ENCODE results near the gene TIGD1. TPM values are rescaled to one million over a fixed set of nuclear protein-coding genes. Genes with fewer than 3 reads are reported as not detected.
A peak's percentile ranks its signal among the peaks of the same experiment; 100 is the strongest.

The TIGD1 gene
- total RNA-seq, 2 donors from 2014 or later, result 6.0 to 7.7 TPM

DNA sequence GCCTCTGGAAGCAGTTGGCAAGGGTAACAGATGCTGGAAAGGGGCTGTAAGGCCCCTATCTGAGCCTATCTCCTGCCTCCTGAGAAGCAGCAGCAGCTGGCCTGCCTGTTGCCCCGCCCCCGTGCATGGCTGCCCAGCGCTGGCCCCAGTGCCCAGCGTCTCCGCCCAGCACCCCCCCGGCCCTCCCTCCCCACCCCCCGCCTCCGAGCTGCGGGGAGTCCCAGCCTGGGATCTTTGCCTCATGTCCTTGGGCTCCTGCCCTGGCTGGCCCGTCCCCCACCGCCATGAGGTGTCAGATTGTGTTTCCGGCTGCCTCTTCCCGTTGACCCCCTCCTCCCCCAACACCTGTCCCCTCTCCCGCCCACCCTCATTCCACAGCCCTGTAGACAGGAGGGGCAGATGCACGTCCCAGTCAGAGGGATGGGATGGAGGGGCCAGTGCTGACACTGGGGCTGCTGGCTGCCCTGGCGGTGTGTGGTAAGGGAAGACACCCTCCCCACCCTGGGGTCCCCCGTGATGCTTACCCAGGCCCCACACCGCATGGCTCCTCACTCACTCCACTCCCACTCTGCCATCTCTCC, 24.5 kb downstream of the TIGD1 start, which contains the start of gene CHRND:
Gene CHRND, plus strand, starts transcription at position 370 of the 581 bp plus-strand sequence. Its CDS starts 56 bp downstream, at position 426.
- H3K27ac Mint-ChIP-seq, result no peak within 1 kb of the TSS
- H3K4me3 Mint-ChIP-seq, result no peak within 1 kb of the TSS
- H3K4me1 Mint-ChIP-seq, result peaks cover 6% of the 10 kb centered on the region
- no peak for ATAC-seq (replicated peaks)
- peaks cover 30% of the 10 kb centered on the region for H3K27me3 Mint-ChIP-seq
- H3K36me3 Mint-ChIP-seq (ENCODE audit: low read depth), result no peaks in the 10 kb centered on the region
- H3K9me3 Mint-ChIP-seq, result no peaks in the 10 kb centered on the region

DNA sequence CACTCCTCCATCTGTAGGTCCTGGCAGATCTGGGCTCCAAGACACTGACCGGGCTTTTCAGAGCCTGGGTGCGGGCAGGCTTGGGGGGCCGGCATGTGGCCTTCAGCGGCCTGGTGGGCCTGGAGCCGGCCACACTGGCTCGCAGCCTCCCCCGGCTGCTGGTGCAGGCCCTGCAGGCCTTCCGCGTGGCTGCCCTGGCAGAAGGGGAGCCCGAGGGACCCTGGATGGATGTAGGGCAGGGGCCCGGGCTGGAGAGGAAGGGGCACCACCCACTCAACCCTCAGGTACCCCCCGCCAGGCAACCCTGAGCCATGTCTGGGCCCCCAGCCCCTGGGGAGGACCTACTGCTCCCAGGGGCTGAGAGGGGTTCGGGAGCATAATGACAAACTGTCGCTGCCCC, 25.2 kb downstream of the TIGD1 start:
- ATAC-seq (replicated peaks), result no peak
- H3K27ac Mint-ChIP-seq, result no peak overlapping the region
- no peaks in the 10 kb centered on the region for H3K36me3 Mint-ChIP-seq (ENCODE audit: low read depth)
- H3K9me3 Mint-ChIP-seq, result no peaks in the 10 kb centered on the region
- peaks cover 6% of the 10 kb centered on the region for H3K4me1 Mint-ChIP-seq
- H3K27me3 Mint-ChIP-seq, result peaks cover 27% of the 10 kb centered on the region
- no peak overlapping the region for H3K4me3 Mint-ChIP-seq

DNA sequence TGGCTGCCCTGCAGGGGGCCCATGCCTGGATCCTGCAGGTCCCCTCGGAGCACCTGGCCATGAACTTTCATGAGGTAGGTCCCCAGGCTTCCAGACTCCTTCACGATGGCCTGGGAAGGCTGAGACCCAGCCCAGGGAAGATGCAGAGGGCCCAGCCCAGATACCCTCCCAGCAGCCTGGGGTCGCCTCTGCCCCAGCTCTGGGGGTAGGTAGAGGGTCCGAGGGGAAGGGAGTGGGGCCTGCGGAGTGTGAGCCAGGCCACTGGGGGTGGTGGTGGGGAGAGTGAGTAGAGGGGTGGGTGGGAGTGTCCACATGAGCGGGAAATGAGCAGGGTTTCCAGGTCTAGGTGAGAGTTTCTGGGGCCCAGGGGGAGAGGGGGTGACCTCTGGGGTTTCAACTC, 25.6 kb downstream of the TIGD1 start:
- Mint-ChIP-seq H3K4me1 (peaks cover 6% of the 10 kb centered on the region), H3K4me3 (no peak overlapping the region), H3K27ac (no peak overlapping the region), H3K27me3 (peaks cover 27% of the 10 kb centered on the region), H3K36me3 (ENCODE audit: low read depth) (no peaks in the 10 kb centered on the region), H3K9me3 (no peaks in the 10 kb centered on the region)
- no peak for ATAC-seq (replicated peaks)

DNA sequence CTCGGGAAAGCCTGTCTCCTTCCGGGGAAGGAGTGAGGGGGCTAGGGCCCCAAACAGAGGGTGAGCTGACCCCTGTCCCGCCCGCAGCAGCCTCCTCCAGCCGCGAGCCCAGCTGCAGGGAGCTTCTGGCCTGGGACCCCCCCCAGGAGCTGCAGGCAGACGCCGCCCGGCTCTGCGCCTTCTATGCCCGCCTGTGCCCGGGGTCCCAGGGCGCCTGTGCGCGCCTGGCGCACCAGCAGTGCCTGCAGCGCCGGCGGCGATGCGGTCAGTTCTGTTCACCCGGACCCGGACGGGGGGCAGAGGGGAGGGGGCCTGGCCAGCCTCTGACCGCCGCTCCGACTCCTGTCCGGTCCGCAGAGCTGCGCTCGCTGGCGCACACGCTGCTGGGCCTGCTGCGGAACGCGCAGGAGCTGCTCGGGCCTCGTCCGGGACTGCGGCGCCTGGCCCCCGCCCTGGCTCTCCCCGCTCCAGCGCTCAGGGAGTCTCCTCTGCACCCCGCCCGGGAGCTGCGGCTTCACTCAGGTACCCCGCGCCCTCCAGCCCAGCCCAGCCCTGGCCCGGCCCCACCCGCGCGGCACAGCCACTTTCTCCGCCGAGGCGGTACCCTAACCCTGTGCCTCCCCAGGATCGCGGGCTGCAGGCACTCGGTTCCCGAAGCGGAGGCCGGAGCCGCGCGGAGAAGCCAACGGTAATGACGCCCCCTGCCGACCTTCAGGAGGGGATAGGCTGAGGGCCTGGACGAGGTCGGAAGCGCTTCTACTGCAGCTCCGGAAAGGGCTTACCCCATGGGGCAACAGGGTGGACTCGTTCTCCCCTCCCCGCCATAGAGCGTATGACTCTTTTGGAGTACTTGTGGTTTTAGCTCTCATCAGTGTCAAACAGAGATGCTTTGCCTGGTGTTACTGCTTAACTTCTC, 26.4 kb downstream of the TIGD1 start:
- ATAC-seq (replicated peaks), result peak; percentile 34
- no peak overlapping the region for H3K4me3 Mint-ChIP-seq
- peaks cover 30% of the 10 kb centered on the region for H3K27me3 Mint-ChIP-seq
- no peak overlapping the region for H3K27ac Mint-ChIP-seq
- no peaks in the 10 kb centered on the region for H3K9me3 Mint-ChIP-seq
- H3K36me3 Mint-ChIP-seq (ENCODE audit: low read depth), result no peaks in the 10 kb centered on the region
- peaks cover 4% of the 10 kb centered on the region for H3K4me1 Mint-ChIP-seq

DNA sequence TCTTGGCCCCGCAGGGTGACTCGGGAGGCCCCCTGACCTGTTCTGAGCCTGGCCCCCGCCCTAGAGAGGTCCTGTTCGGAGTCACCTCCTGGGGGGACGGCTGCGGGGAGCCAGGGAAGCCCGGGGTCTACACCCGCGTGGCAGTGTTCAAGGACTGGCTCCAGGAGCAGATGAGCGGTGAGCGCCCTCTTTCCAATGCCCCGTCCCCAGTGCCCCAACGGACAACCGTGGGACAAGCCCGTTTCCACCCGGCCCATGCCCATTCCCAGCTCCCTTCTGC, 27.0 kb downstream of the TIGD1 start:
- no peaks in the 10 kb centered on the region for H3K36me3 Mint-ChIP-seq (ENCODE audit: low read depth)
- no peaks in the 10 kb centered on the region for H3K9me3 Mint-ChIP-seq
- no peak for ATAC-seq (replicated peaks)
- peak overlapping the region; percentile 43 for H3K4me3 Mint-ChIP-seq
- H3K4me1 Mint-ChIP-seq, result no peaks in the 10 kb centered on the region
- H3K27me3 Mint-ChIP-seq, result peaks cover 27% of the 10 kb centered on the region
- no peak overlapping the region for H3K27ac Mint-ChIP-seq

DNA sequence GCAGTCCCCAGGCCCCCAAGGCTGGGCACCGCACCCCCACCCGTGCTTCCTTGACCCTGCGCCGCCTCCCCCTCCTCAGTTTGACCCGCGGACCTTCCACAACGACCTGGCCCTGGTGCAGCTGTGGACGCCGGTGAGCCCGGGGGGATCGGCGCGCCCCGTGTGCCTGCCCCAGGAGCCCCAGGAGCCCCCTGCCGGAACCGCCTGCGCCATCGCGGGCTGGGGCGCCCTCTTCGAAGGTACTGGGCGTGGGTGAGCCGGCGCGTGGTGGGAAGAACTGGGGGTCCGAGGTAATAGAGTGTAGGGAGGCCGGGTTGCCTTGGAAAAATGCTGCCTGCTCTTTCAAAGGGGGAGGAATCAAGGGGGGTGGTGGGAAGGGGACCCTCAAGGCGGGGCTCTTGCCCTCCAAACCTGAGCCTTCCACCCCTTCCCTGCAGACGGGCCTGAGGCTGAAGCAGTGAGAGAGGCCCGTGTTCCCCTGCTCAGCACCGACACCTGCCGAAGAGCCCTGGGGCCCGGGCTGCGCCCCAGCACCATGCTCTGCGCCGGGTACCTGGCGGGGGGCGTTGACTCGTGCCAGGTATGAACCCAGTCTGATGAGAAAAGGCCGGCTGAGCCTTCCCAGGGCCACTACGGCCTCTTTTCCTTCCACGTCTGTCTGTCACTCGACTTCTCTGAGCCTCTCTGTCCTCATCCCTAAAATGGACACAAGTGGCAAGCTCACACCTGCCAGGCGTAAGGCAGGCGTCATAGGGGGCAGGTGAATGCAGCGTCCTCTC, 27.5 kb downstream of the TIGD1 start:
- H3K9me3 Mint-ChIP-seq, result no peaks in the 10 kb centered on the region
- H3K27ac Mint-ChIP-seq, result no peak overlapping the region
- H3K27me3 Mint-ChIP-seq, result peaks cover 23% of the 10 kb centered on the region
- no peaks in the 10 kb centered on the region for H3K4me1 Mint-ChIP-seq
- H3K4me3 Mint-ChIP-seq, result peak overlapping the region; percentile 43
- H3K36me3 Mint-ChIP-seq (ENCODE audit: low read depth), result no peaks in the 10 kb centered on the region
- no peak for ATAC-seq (replicated peaks)

DNA sequence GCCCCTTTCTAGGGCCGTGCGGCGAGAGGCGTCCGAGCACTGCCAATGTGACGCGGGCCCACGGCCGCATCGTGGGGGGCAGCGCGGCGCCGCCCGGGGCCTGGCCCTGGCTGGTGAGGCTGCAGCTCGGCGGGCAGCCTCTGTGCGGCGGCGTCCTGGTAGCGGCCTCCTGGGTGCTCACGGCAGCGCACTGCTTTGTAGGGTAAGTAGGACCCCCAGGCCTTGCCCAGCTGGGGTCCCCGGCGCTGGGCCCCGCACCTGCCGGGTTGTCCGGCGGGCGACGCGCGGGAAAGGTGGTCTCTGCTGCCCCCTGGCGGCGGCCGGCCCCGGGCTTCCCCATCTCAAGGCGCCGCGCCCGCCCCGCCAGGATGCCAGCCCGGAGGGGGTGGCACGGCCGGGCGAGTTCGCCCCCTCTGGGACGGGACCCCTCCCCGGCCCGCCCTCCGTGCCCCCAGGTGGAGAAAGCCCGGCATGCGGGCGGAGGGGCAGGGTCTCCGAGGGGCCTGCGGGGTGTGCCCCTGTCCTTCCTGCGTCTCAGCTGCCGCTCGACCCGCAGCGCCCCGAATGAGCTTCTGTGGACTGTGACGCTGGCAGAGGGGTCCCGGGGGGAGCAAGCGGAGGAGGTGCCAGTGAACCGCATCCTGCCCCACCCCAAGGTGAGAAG, 28.3 kb downstream of the TIGD1 start:
- peak; percentile 76 for ATAC-seq (replicated peaks)
- H3K9me3 Mint-ChIP-seq, result no peaks in the 10 kb centered on the region
- no peaks in the 10 kb centered on the region for H3K4me1 Mint-ChIP-seq
- H3K4me3 Mint-ChIP-seq, result no peak overlapping the region
- H3K36me3 Mint-ChIP-seq (ENCODE audit: low read depth), result no peaks in the 10 kb centered on the region
- no peak overlapping the region for H3K27ac Mint-ChIP-seq
- H3K27me3 Mint-ChIP-seq, result peaks cover 21% of the 10 kb centered on the region

DNA sequence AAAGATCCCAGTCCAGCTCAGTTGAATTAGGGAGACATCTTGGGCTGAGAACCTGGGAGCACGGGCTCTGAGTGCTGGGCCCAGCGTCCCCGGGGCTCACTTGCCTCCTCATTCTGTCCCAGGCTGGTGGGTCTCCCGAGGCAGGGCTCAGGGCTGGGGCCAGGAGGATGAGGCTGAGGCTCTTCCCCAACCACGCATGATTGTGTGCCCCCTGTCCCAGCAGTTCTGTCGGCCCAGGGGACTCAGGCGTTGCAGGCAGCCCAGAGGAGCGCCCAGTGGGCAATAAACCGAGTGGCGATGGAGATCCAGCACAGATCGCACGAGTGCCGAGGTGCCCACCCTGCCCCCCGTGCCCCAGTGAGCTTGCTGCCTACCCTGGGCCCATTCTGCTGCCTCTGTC, 29.3 kb downstream of the TIGD1 start:
- ATAC-seq (replicated peaks), result no peak
- Mint-ChIP-seq H3K27me3 (peaks cover 20% of the 10 kb centered on the region), H3K9me3 (no peaks in the 10 kb centered on the region), H3K4me1 (no peaks in the 10 kb centered on the region), H3K36me3 (ENCODE audit: low read depth) (no peaks in the 10 kb centered on the region), H3K4me3 (peak overlapping the region; percentile 42), H3K27ac (no peak overlapping the region)

DNA sequence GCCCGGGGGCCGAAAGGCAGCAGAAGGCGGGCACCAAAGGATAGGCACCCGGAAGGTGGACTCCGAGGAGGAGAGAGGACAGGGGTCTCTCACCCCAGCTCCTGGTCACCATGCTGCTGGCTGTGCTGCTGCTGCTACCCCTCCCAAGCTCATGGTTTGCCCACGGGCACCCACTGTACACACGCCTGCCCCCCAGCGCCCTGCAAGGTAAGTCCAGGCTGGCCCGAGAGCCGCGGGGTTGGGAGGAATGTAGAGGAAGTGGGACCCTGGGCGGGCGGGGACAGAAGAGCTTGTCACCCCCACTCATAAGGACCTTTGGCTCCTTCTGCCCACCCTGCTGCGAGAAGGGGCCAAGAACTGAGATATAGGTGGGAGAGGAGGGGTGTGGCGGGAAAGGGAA, 29.9 kb downstream of the TIGD1 start:
- Mint-ChIP-seq H3K36me3 (ENCODE audit: low read depth) (no peaks in the 10 kb centered on the region), H3K4me1 (no peaks in the 10 kb centered on the region), H3K27me3 (peaks cover 20% of the 10 kb centered on the region), H3K4me3 (no peak overlapping the region), H3K9me3 (no peaks in the 10 kb centered on the region), H3K27ac (no peak overlapping the region)
- no peak for ATAC-seq (replicated peaks)

DNA sequence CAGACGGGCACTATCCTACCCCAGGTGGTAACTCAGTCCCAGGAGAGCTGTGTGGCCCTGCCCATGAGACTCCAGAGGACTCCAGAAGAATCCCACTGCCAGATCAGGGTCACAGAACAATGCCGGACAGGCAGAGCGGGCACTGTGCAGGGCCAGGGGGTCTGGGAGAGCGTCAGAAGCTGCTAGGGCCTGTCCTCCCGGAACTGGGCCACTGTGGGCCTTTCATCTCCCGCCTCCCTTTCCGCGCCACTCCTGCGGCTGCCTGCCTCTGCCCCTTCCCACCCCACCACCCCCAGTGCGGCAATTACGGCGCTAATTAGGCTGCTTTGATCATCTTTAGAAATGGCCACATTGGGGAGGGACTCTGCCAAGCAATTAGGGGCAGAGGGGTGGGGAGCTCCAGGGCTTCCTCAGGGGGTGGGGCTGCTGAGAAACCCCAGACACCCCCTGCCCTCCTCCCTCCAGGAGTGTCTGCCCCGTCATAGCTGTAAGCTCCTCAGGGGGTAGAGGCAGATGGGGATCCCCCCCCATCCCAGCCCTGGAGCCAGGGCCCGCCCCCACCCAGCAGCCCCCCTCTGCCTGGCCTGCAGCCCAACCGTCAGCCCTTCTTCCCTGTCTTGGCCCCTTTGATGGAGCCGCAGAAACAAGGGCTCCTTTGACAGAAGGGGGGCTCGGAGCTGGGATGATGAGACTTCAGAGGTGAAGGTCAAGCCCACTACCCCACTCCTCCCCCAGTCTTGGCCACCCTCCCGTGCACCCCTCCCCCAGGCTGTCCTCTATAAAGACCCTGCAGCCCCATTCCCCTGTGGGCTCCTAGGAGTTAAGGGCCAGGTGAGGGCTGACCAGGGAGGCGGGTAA, 30.5 kb downstream of the TIGD1 start, which contains the start of gene PRSS56:
Gene PRSS56, plus strand, starts transcription at position 808 of the 858 bp plus-strand sequence. CDS start 211 bp downstream, outside the sequence.
- no peak within 1 kb of the TSS for H3K27ac Mint-ChIP-seq
- no peaks in the 10 kb centered on the region for H3K36me3 Mint-ChIP-seq (ENCODE audit: low read depth)
- no peak for ATAC-seq (replicated peaks)
- H3K4me3 Mint-ChIP-seq, result peak within 1 kb of the TSS; percentile 42
- H3K4me1 Mint-ChIP-seq, result no peaks in the 10 kb centered on the region
- no peaks in the 10 kb centered on the region for H3K9me3 Mint-ChIP-seq
- peaks cover 20% of the 10 kb centered on the region for H3K27me3 Mint-ChIP-seq

DNA sequence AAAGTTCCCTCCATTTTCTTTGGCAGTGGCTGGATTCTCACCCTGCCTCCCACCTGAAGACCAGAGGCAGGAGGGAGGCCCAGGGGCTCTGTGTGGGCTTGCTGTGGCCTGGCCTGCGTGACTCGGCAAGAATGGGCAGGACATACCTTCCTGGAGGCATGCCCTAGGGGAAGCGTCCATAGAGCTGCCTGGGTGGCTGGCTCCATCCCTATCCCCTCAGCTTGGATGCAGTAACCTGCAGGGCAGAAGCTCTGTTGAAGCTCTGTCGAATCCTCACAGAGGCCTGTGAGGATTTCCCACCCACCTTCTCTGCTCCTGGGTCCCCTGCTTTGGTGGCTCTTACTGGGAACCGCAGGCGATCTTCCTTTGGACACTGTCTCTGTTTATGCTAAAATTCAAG, 31.5 kb downstream of the TIGD1 start:
- Mint-ChIP-seq H3K9me3 (no peaks in the 10 kb centered on the region), H3K4me3 (no peak overlapping the region), H3K27me3 (peaks cover 15% of the 10 kb centered on the region), H3K36me3 (ENCODE audit: low read depth) (no peaks in the 10 kb centered on the region), H3K27ac (no peak overlapping the region), H3K4me1 (no peaks in the 10 kb centered on the region)
- ATAC-seq (replicated peaks), result no peak

DNA sequence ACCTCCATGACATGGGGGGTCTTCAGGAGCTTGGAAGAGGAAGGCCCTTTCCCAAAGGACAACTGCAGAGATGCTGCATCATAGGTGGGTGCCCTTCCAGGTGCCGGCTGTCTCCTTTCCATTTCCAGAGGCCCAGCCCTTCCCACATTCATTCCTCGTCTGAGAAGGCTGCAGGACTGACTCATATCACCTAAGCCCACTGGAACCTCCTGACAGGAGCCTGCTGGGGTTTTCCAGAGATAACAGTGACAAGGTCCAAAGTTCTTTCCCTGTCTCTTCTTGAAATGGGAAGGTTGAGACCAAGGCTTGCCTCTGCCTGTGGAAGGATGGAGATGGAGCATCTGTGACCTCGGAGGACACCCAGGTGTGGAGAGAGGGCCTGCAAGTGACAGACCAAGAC, 33.8 kb downstream of the TIGD1 start:
- no peak for ATAC-seq (replicated peaks)
- no peaks in the 10 kb centered on the region for H3K4me1 Mint-ChIP-seq
- no peak overlapping the region for H3K4me3 Mint-ChIP-seq
- peaks cover 9% of the 10 kb centered on the region for H3K27me3 Mint-ChIP-seq
- H3K36me3 Mint-ChIP-seq (ENCODE audit: low read depth), result no peaks in the 10 kb centered on the region
- H3K27ac Mint-ChIP-seq, result no peak overlapping the region
- H3K9me3 Mint-ChIP-seq, result no peaks in the 10 kb centered on the region

DNA sequence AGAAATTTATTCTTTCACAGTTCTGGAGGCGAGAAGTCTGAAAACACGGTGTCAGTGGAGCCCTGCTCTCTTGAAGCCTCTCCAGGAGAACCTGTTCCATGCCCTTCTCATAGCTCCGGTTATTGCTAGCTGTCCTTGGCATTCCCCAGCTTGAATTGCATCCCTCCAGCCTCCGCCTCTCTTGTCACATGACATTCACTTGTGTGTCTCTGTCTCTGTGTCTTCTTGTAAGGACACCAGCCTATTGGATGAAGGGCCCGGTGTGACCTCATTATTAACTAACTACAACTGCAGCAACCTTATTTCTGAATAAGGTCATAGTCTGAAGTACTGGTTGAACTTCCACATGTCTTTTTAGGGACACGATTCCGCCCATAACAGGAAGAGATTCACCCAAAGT, 34.7 kb downstream of the TIGD1 start:
- Mint-ChIP-seq H3K27ac (no peak overlapping the region), H3K9me3 (no peaks in the 10 kb centered on the region), H3K27me3 (peaks cover 9% of the 10 kb centered on the region), H3K4me3 (no peak overlapping the region), H3K36me3 (ENCODE audit: low read depth) (no peaks in the 10 kb centered on the region), H3K4me1 (no peaks in the 10 kb centered on the region)
- no peak for ATAC-seq (replicated peaks)
